ENCODE measurements around the gene KIAA1143.

- TF ChIP-seq ZNF274 (IDR thresholded peaks at IDR 0.05; ENCODE audit: low read depth, low read length) (no peak), YY1 (IDR thresholded peaks at IDR 0.05; ENCODE audit: insufficient read depth, insufficient read length) (no peak), SUZ12 (IDR thresholded peaks at IDR 0.05; ENCODE audit: extremely low read depth, insufficient read depth, insufficient read length) (no peak)
Measured at GRCh38 chr3:44772099-44772442, 10.7 kb upstream of the KIAA1143 start.
